ENCODE data around the gene GSX1. TPM values are rescaled to one million over a fixed set of nuclear protein-coding genes. Genes with fewer than 3 reads are reported as not detected.
"Not testable (repeated sequence)": the region's sequence is repeated elsewhere in the genome, so short reads cannot be mapped to it uniquely, and the experiment has no call there.

GSX1 gene
- total RNA-seq, 1 donor from 2014 or later: not detected

DNA sequence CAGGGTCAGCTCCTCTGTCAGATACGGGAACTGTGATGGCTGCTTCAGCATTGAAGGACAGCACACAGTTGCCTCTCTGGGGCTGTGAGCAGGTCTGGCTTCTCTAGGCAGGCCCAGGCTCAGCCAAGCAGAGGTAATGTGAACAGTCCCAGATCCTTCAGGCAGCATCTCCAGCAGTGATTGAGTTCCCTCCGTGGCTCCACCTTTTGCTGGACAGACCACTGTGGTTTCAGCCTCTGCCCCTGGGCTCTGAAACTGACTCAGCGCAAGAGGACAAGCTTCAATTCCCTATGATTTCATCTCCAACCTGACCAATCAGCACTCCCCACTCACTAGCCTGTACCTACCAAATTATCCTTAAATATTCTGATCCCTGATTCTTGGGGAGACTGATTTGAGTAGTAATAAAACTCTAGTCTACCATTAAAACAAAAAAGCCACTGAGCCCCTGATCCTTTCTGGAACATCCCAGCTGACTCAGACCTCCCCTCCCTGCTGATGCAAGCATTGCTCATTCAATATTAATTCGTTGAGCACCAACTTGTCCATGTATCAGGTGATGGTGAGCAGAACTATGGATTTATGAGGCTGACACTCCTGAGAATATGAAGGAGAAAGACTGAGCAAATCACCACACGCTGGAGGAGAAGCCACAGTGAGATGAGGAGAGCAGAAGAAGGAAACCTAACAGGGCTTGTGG is 16.7 kb downstream of the GSX1 start:
- Histone ChIP-seq H3K36me3 (no peaks in the 10 kb centered on the region), H3K4me1 (no peaks in the 10 kb centered on the region), H3K4me3 (no peak overlapping the region), H3K27ac (no peak overlapping the region), H3K9me3 (no peaks in the 10 kb centered on the region), H3K27me3 (no peaks in the 10 kb centered on the region)
- no peak for DNase-seq (ENCODE audit: low spot score in 2 of 2)
- intact Hi-C loops (cut with DNase I): no loop called here
- TF ChIP-seq, protein P1, sequence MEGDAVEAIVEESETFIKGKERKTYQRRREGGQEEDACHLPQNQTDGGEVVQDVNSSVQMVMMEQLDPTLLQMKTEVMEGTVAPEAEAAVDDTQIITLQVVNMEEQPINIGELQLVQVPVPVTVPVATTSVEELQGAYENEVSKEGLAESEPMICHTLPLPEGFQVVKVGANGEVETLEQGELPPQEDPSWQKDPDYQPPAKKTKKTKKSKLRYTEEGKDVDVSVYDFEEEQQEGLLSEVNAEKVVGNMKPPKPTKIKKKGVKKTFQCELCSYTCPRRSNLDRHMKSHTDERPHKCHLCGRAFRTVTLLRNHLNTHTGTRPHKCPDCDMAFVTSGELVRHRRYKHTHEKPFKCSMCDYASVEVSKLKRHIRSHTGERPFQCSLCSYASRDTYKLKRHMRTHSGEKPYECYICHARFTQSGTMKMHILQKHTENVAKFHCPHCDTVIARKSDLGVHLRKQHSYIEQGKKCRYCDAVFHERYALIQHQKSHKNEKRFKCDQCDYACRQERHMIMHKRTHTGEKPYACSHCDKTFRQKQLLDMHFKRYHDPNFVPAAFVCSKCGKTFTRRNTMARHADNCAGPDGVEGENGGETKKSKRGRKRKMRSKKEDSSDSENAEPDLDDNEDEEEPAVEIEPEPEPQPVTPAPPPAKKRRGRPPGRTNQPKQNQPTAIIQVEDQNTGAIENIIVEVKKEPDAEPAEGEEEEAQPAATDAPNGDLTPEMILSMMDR (IDR thresholded peaks at IDR 0.05): no peak

- Histone ChIP-seq H3K4me3 (no peak overlapping the region), H3K27me3 (no peaks in the 10 kb centered on the region), H3K36me3 (no peaks in the 10 kb centered on the region), H3K4me1 (no peaks in the 10 kb centered on the region), H3K27ac (no peak overlapping the region), H3K9me3 (no peaks in the 10 kb centered on the region)
- intact Hi-C loops (cut with DNase I): no loop called here
- TF ChIP-seq, protein P1 (IDR thresholded peaks at IDR 0.05): no peak
- no peak for DNase-seq (ENCODE audit: low spot score in 2 of 2)
Measured at GRCh38 chr13:27810009-27810408, 17.7 kb downstream of the GSX1 start.

DNA sequence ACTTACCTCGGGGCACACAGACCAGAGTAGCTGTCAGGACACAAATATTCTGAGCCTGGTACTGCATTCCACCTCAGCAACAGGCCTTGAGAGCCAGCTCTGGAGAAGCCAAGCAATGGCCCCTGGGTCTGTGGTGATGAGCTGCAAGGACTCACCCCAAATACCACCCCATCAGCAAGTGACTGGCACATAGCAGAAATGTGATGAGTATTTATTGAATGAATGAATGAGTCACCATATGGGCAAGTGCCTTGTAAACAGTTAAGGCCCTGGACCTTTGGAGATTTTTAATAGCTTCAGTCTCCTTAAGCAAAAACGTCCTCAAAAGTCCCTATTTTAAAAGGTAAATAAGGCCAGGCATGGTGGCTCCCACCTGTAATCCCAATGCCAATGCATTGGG is 18.2 kb downstream of the GSX1 start:
- Histone ChIP-seq H3K27me3 (no peaks in the 10 kb centered on the region), H3K9me3 (no peaks in the 10 kb centered on the region), H3K36me3 (no peaks in the 10 kb centered on the region), H3K4me3 (no peak overlapping the region), H3K27ac (no peak overlapping the region), H3K4me1 (no peaks in the 10 kb centered on the region)
- intact Hi-C loops (cut with DNase I): no loop called here
- DNase-seq (ENCODE audit: low spot score in 2 of 2): no peak
- TF ChIP-seq, protein P1 (IDR thresholded peaks at IDR 0.05): no peak

GRCh38 chr13:27813826-27814225 is 21.5 kb downstream of the GSX1 start:
- Histone ChIP-seq H3K4me1 (no peaks in the 10 kb centered on the region), H3K27me3 (no peaks in the 10 kb centered on the region), H3K36me3 (no peaks in the 10 kb centered on the region), H3K4me3 (no peak overlapping the region), H3K9me3 (no peaks in the 10 kb centered on the region), H3K27ac (no peak overlapping the region)
- intact Hi-C loops (cut with DNase I): no loop called here
- TF ChIP-seq, protein P1 (IDR thresholded peaks at IDR 0.05): no peak
- DNase-seq (ENCODE audit: low spot score in 2 of 2): no peak

- intact Hi-C loops (cut with DNase I); H3K27ac ChIP-seq; H3K36me3 ChIP-seq; H3K9me3 ChIP-seq; H3K27me3 ChIP-seq; H3K4me3 ChIP-seq; H3K4me1 ChIP-seq: not testable (repeated sequence)
- DNase-seq (ENCODE audit: low spot score in 2 of 2): peak in 1 of 2 donors; percentile 0
Measured at GRCh38 chr13:27817832-27818231, 25.5 kb downstream of the GSX1 start.

GRCh38 chr13:27820524-27821482 is 28.5 kb downstream of the GSX1 start:
- Histone ChIP-seq H3K9me3 (no peaks in the 10 kb centered on the region), H3K4me1 (no peaks in the 10 kb centered on the region), H3K4me3 (no peak overlapping the region), H3K27me3 (no peaks in the 10 kb centered on the region), H3K27ac (no peak overlapping the region), H3K36me3 (no peaks in the 10 kb centered on the region)
- DNase-seq (ENCODE audit: low spot score in 2 of 2): peak in 1 of 2 donors; percentile 13
- intact Hi-C loops (cut with DNase I): no loop called here
- TF ChIP-seq, protein P1 (IDR thresholded peaks at IDR 0.05): no peak
